Common myeloid progenitor, CD34-positive (primary cell): ENCODE results near the gene SIAH2.
"Not testable (repeated sequence)": the region's sequence is repeated elsewhere in the genome, so short reads cannot be mapped to it uniquely, and the experiment has no call there.

Source experiments
- CTCF ChIA-PET: fragments of 350-600 bp; sonication (Branson Sonifier 250); formaldehyde crosslinking; loops from one replicate; lab custom pipeline; 2021; ENCODE audit warnings: antibody characterized with exemption; lab: Charles Lee
- POLR2A ChIA-PET: fragments of 350-600 bp; sonication (Branson Sonifier 250); formaldehyde crosslinking; loops from one replicate; lab custom pipeline; 2021; ENCODE audit warnings: antibody characterized with exemption; lab: Charles Lee
- DNase-seq, 3 donors: peaks; one replicate each; pipeline versions ENCODE4 v3.0.0 to v3.0.0-alpha.2; 2013
- H3K27ac ChIP-seq, 2 experiments: 1 replicate in 1 of 2; 2 replicates in 1 of 2; pipeline ENCODE4 v1.7.0; 2013; ENCODE audit warnings: inconsistent platforms in 2 of 2, low read length in 2 of 2, mild to moderate bottlenecking in 2 of 2, low read depth in 1 of 2, moderate library complexity in 1 of 2; ENCODE audit not compliant: severe bottlenecking in 2 of 2, insufficient read depth in 1 of 2, poor library complexity in 1 of 2
- H3K27me3 ChIP-seq, 5 experiments: replicated peaks in 2 of 5; 1 replicate in 3 of 5; 2 replicates in 2 of 5; pipeline versions ENCODE4 v1.6.1 to v1.7.0; 2013; ENCODE audit warnings: low read length in 4 of 5, mild to moderate bottlenecking in 2 of 5, moderate library complexity in 2 of 5, inconsistent platforms in 1 of 5; ENCODE audit not compliant: insufficient read depth in 5 of 5, control insufficient read depth in 4 of 5
- H3K36me3 ChIP-seq, 4 experiments: 1 replicate in 2 of 4; 2 replicates in 2 of 4; pipeline versions ENCODE4 v1.6.1 to v1.7.0; 2013; ENCODE audit warnings: low read length in 3 of 4, control low read depth in 1 of 4, mild to moderate bottlenecking in 1 of 4; ENCODE audit not compliant: control insufficient read depth in 4 of 4, insufficient read depth in 4 of 4
- H3K4me1 ChIP-seq, 4 experiments: 1 replicate in 3 of 4; 2 replicates in 1 of 4; pipeline versions ENCODE4 v1.6.1 to v1.7.1; 2013; ENCODE audit warnings: low read length in 3 of 4, mild to moderate bottlenecking in 3 of 4, control low read depth in 1 of 4, inconsistent platforms in 1 of 4, moderate library complexity in 1 of 4; ENCODE audit not compliant: control insufficient read depth in 4 of 4, insufficient read depth in 4 of 4; ENCODE audit errors: control extremely low read depth in 1 of 4
- H3K4me3 ChIP-seq, 7 experiments: 1 replicate in 4 of 7; 2 replicates in 3 of 7; pipeline versions ENCODE4 v1.5.1 to v1.7.0; 2013; ENCODE audit warnings: mild to moderate bottlenecking in 7 of 7, low read length in 6 of 7, moderate library complexity in 6 of 7, inconsistent platforms in 2 of 7, low read depth in 2 of 7, control low read depth in 1 of 7; ENCODE audit not compliant: insufficient read depth in 4 of 7, control insufficient read depth in 1 of 7; ENCODE audit errors: extremely low read depth in 1 of 7
- H3K9me3 ChIP-seq, 5 experiments: 1 replicate in 4 of 5; 2 replicates in 1 of 5; pipeline versions ENCODE4 v1.6.1 to v1.7.1; 2013; ENCODE audit warnings: low read length in 4 of 5, mild to moderate bottlenecking in 2 of 5, inconsistent platforms in 1 of 5, low read depth in 1 of 5, moderate library complexity in 1 of 5; ENCODE audit not compliant: control insufficient read depth in 4 of 5, insufficient read depth in 2 of 5; ENCODE audit errors: control extremely low read depth in 1 of 5
- WGBS: methylation state at CpG from one replicate; pipeline ENCODE4 v1.1.5; 2013; ENCODE audit not compliant: insufficient coverage; 5-methylcytosine and 5-hydroxymethylcytosine counted together

SIAH2 gene

GRCh38 chr3:150800722-150801121, 37.8 kb upstream of the SIAH2 start:
- WGBS, result 94% methylated on average over 2 of the region's 2 CpGs
- DNase-seq, result no peak
- H3K4me1 ChIP-seq, result peaks cover 0 to 11% (median 8%) of the 10 kb centered on the region in 4 experiments
- no peak overlapping the region for H3K27ac ChIP-seq
- POLR2A ChIA-PET, result no interaction called here
- H3K36me3 ChIP-seq, result no peaks in the 10 kb centered on the region
- no peak overlapping the region for H3K4me3 ChIP-seq
- CTCF ChIA-PET, result interaction anchor here (1.2 kb wide), 1 partner anchor 10 kb away, joined by 5 read pairs; no protein-coding TSS in a partner anchor
- peaks cover 0 to 3% (median 0%) of the 10 kb centered on the region in 5 experiments for H3K27me3 ChIP-seq
- no peaks in the 10 kb centered on the region for H3K9me3 ChIP-seq

- no peaks in the 10 kb centered on the region for H3K27me3 ChIP-seq
- WGBS, result 0% methylated on average over 2 of the region's 4 CpGs
- POLR2A ChIA-PET, result no interaction called here
- H3K27ac ChIP-seq, result no peak overlapping the region
- peaks cover 0 to 11% (median 8%) of the 10 kb centered on the region in 4 experiments for H3K4me1 ChIP-seq
- H3K36me3 ChIP-seq, result no peaks in the 10 kb centered on the region
- CTCF ChIA-PET, result interaction anchor here (0.8 to 1.0 kb wide), 2 partner anchors 10 to 68 kb away, joined by 3 read pairs; no protein-coding TSS in a partner anchor
- DNase-seq, result peak in 2 of 3 donors; percentile 39 to 61
- H3K4me3 ChIP-seq, result peak overlapping the region in 1 of 7 experiments; percentile 42
- H3K9me3 ChIP-seq, result no peaks in the 10 kb centered on the region
Measured at GRCh38 chr3:150798122-150798618, 35.2 kb upstream of the SIAH2 start.

GRCh38 chr3:150797155-150797554, 34.2 kb upstream of the SIAH2 start:
- Histone ChIP-seq H3K9me3 (no peaks in the 10 kb centered on the region), H3K27ac (no peak overlapping the region), H3K27me3 (no peaks in the 10 kb centered on the region), H3K4me3 (no peak overlapping the region), H3K4me1 (peaks cover 0 to 11% (median 8%) of the 10 kb centered on the region in 4 experiments), H3K36me3 (no peaks in the 10 kb centered on the region)
- no CpG with 5 or more reads among the region's 2 CpGs for WGBS
- ChIA-PET CTCF (interaction anchor here (1.0 kb wide), 1 partner anchor 69 kb away, joined by 3 read pairs; no protein-coding TSS in a partner anchor), POLR2A (no interaction called here)
- no peak for DNase-seq

GRCh38 chr3:150796527-150796926, 33.6 kb upstream of the SIAH2 start:
- ChIA-PET CTCF (interaction anchor here (1.1 to 1.3 kb wide), 3 partner anchors 9 to 74 kb away, joined by 3 to 4 read pairs (median 3); no protein-coding TSS in a partner anchor), POLR2A (interaction anchor here (0.6 kb wide), 1 partner anchor 258 kb away, joined by 3 read pairs; no protein-coding TSS in a partner anchor)
- H3K27ac ChIP-seq, H3K36me3 ChIP-seq, H3K4me3 ChIP-seq, H3K9me3 ChIP-seq, DNase-seq, H3K27me3 ChIP-seq: not testable (repeated sequence)
- peaks cover 0 to 11% (median 8%) of the 10 kb centered on the region in 4 experiments for H3K4me1 ChIP-seq
- WGBS, result 100% methylated on average over 1 of the region's 2 CpGs

GRCh38 chr3:150793641-150794040, 30.7 kb upstream of the SIAH2 start:
- ChIA-PET POLR2A (no interaction called here), CTCF (interaction anchor here (0.6 to 1.1 kb wide), 3 partner anchors 9 to 38 kb away, joined by 3 read pairs; no protein-coding TSS in a partner anchor)
- no peaks in the 10 kb centered on the region for H3K27me3 ChIP-seq
- peaks cover 0 to 9% (median 8%) of the 10 kb centered on the region in 4 experiments for H3K4me1 ChIP-seq
- no peak overlapping the region for H3K4me3 ChIP-seq
- WGBS, result 100% methylated on average over 2 of the region's 4 CpGs
- H3K36me3 ChIP-seq, result no peaks in the 10 kb centered on the region
- H3K9me3 ChIP-seq, result no peaks in the 10 kb centered on the region
- no peak overlapping the region for H3K27ac ChIP-seq
- DNase-seq, result no peak

GRCh38 chr3:150790629-150791028, 27.7 kb upstream of the SIAH2 start:
- POLR2A ChIA-PET, result no interaction called here
- H3K9me3 ChIP-seq, result no peaks in the 10 kb centered on the region
- no peak for DNase-seq
- H3K4me3 ChIP-seq, result no peak overlapping the region
- H3K27ac ChIP-seq, result no peak overlapping the region
- CTCF ChIA-PET, result interaction anchor here (0.6 to 5.5 kb wide), 9 partner anchors 9 to 371 kb away, joined by 3 to 66 read pairs (median 3); partner anchors contain the start of gene MED12L
- no peaks in the 10 kb centered on the region for H3K36me3 ChIP-seq
- peaks cover 0 to 2% (median 0%) of the 10 kb centered on the region in 5 experiments for H3K27me3 ChIP-seq
- H3K4me1 ChIP-seq, result no peaks in the 10 kb centered on the region

- ChIA-PET CTCF (interaction anchor here (0.7 to 5.5 kb wide), 4 partner anchors 12 to 144 kb away, joined by 3 to 66 read pairs (median 7); no protein-coding TSS in a partner anchor), POLR2A (no interaction called here)
- peak; percentile 25 to 61 (median 52) for DNase-seq
- WGBS, result 61% methylated on average over 3 of the region's 4 CpGs
- H3K4me3 ChIP-seq, result no peak overlapping the region
- no peaks in the 10 kb centered on the region for H3K36me3 ChIP-seq
- no peak overlapping the region for H3K27ac ChIP-seq
- H3K4me1 ChIP-seq, result no peaks in the 10 kb centered on the region
- peaks cover 0 to 2% (median 0%) of the 10 kb centered on the region in 5 experiments for H3K27me3 ChIP-seq
- no peaks in the 10 kb centered on the region for H3K9me3 ChIP-seq
Measured at GRCh38 chr3:150789451-150789850, 26.5 kb upstream of the SIAH2 start.
